Esophagus muscularis mucosa (tissue), 4 donors: ENCODE data around the gene LRRTM4. TPM values are rescaled to one million over a fixed set of nuclear protein-coding genes. Genes with fewer than 3 reads are reported as not detected.

Experiments used
- DNase-seq: peaks from one replicate; pipeline ENCODE4 v3.0.0-alpha.2; 2017; ENCODE audit errors: extremely low spot score
- H3K27ac ChIP-seq, 4 donors: fragments of 200-600 bp; sonication (generic); replicated peaks in 1 of 4; 1 replicate in 3 of 4; 2 replicates in 1 of 4; pipeline ENCODE4 v1.5.1; 2016 to 2019; ENCODE audit warnings: mild to moderate bottlenecking in 1 of 4
- H3K27me3 ChIP-seq, 4 donors: fragments of 200-600 bp; sonication (generic); one replicate each; pipeline versions ENCODE4 v1.5.1 to v1.6.0; 2016 to 2019
- H3K36me3 ChIP-seq, 4 donors: fragments of 200-600 bp; sonication (generic); one replicate each; pipeline ENCODE4 v1.5.1; 2016 to 2019
- H3K4me1 ChIP-seq, 4 donors: fragments of 200-600 bp; sonication (generic); one replicate each; pipeline ENCODE4 v1.5.1; 2016 to 2019
- H3K4me3 ChIP-seq, 4 donors: fragments of 200-600 bp; sonication (generic); 1 replicate in 2 of 4; 2 replicates in 2 of 4; pipeline ENCODE4 v1.5.1; 2016 to 2019; ENCODE audit warnings: mild to moderate bottlenecking in 4 of 4, moderate library complexity in 1 of 4
- H3K9me3 ChIP-seq, 4 donors: fragments of 200-600 bp; sonication (generic); 1 replicate in 3 of 4; 2 replicates in 1 of 4; pipeline ENCODE4 v1.5.1; 2016 to 2019
- EP300 ChIP-seq: sonication (generic); formaldehyde crosslinking; IDR thresholded peaks from one replicate; pipeline ENCODE4 v1.6.1; 2017; ENCODE audit warnings: antibody characterized with exemption
- POLR2A ChIP-seq: fragments of 450-650 bp; IDR thresholded peaks from one replicate; pipeline ENCODE4 v1.6.1; 2017; ENCODE audit warnings: antibody characterized with exemption, moderate library complexity, mild to moderate bottlenecking, low read depth
- POLR2AphosphoS5 ChIP-seq, 2 donors: sonication (generic); formaldehyde crosslinking; IDR thresholded peaks; one replicate each; pipeline ENCODE4 v1.6.1; 2017; ENCODE audit warnings: antibody characterized with exemption in 2 of 2
- WGBS: methylation state at CpG from one replicate; pipeline ENCODE4 v1.1.5; 2018; 5-methylcytosine and 5-hydroxymethylcytosine counted together
- intact Hi-C: fragments of 100-400 bp; cut with DNase I; formaldehyde crosslinking; loops from one replicate; pipeline ENCODE4 v1.15.1; 2023
- total RNA-seq, 4 donors: library from RNA; depleted of rRNA; stranded (reverse); fragments of >200 nt; gene quantifications; one replicate each; pipeline versions ENCODE4 v1.1.0 to v1.2.1, GENCODE V29; 2016
- TF ChIP-seq, protein P1 (sequence below), 3 experiments: fragments of 200-600 bp in 2 of 3; fragments of 450-650 bp in 1 of 3; sonication (generic) in 2 of 3; IDR thresholded peaks; one replicate each; pipeline ENCODE4 v1.5.1; 2017 to 2019; ENCODE audit warnings: antibody characterized with exemption in 3 of 3, mild to moderate bottlenecking in 2 of 3, moderate library complexity in 1 of 3

Gene LRRTM4
- total RNA-seq, 4 donors from 2014 or later, result 0.17 to 0.97 (median 0.41) TPM

GRCh38 chr2:76763276-76763675, 758.9 kb downstream of the LRRTM4 start:
- DNase-seq, result no peak
- Histone ChIP-seq H3K27me3 (no peaks in the 10 kb centered on the region), H3K36me3 (no peaks in the 10 kb centered on the region), H3K4me3 (no peak overlapping the region), H3K4me1 (no peaks in the 10 kb centered on the region), H3K27ac (no peak overlapping the region), H3K9me3 (no peaks in the 10 kb centered on the region)
- TF ChIP-seq, protein P1, sequence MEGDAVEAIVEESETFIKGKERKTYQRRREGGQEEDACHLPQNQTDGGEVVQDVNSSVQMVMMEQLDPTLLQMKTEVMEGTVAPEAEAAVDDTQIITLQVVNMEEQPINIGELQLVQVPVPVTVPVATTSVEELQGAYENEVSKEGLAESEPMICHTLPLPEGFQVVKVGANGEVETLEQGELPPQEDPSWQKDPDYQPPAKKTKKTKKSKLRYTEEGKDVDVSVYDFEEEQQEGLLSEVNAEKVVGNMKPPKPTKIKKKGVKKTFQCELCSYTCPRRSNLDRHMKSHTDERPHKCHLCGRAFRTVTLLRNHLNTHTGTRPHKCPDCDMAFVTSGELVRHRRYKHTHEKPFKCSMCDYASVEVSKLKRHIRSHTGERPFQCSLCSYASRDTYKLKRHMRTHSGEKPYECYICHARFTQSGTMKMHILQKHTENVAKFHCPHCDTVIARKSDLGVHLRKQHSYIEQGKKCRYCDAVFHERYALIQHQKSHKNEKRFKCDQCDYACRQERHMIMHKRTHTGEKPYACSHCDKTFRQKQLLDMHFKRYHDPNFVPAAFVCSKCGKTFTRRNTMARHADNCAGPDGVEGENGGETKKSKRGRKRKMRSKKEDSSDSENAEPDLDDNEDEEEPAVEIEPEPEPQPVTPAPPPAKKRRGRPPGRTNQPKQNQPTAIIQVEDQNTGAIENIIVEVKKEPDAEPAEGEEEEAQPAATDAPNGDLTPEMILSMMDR (IDR thresholded peaks at IDR 0.05), result no peak
- TF ChIP-seq EP300, result no peak
- TF ChIP-seq POLR2AphosphoS5 (IDR thresholded peaks at IDR 0.05), result no peak
- no peak for TF ChIP-seq POLR2A
- 92% methylated on average over 2 of the region's 2 CpGs for WGBS
- intact Hi-C loops, result no loop called here

- Histone ChIP-seq H3K9me3 (no peaks in the 10 kb centered on the region), H3K27ac (no peak overlapping the region), H3K4me1 (no peaks in the 10 kb centered on the region), H3K36me3 (no peaks in the 10 kb centered on the region), H3K27me3 (no peaks in the 10 kb centered on the region), H3K4me3 (no peak overlapping the region)
- no peak for DNase-seq
- intact Hi-C loops, result no loop called here
- TF ChIP-seq EP300 (no peak), POLR2AphosphoS5 (IDR thresholded peaks at IDR 0.05) (no peak), POLR2A (no peak)
- TF ChIP-seq, protein P1 (IDR thresholded peaks at IDR 0.05), result no peak
- 84% methylated on average over 4 of the region's 4 CpGs for WGBS
Observed at GRCh38 chr2:76760367-76760704, 761.8 kb downstream of the LRRTM4 start.

DNA sequence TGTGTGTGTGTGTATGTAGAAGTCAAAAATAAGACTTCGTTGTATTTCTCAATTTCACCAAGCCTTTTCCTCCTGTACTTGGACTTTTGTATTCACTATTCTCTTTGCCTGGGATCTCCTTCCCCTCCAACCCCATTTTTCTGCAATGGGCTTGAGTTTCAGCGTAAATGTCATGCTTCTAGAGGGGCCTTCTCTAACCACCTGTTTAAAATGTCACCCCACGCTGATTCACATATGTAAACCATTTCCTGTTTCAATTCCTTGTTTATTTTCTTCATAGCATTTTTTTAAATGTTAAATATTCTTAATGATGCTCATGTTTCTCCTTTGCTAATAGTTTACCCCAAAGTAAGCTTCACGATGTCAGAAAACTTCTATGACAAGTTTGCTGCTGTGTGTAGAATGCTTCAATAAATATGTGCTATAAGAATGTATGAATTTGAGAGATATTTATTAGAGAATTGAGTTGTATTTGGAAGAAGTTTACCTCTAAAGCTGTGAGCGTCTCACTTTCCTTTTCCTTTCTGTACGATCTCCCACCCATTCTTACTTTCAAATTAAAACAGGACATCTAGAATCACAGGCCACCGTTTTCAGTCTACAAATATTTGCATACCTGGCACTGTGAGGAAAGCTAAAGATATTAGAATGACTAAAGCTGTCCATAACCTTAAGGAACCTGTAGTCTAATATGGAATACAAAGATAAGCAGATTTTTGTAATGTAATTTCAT, 762.4 kb downstream of the LRRTM4 start:
- Histone ChIP-seq H3K27ac (no peak overlapping the region), H3K4me1 (no peaks in the 10 kb centered on the region), H3K27me3 (no peaks in the 10 kb centered on the region), H3K4me3 (no peak overlapping the region), H3K36me3 (no peaks in the 10 kb centered on the region), H3K9me3 (no peaks in the 10 kb centered on the region)
- intact Hi-C loops, result no loop called here
- no peak for DNase-seq
- TF ChIP-seq EP300 (no peak), POLR2A (no peak), POLR2AphosphoS5 (IDR thresholded peaks at IDR 0.05) (no peak)
- TF ChIP-seq, protein P1 (IDR thresholded peaks at IDR 0.05), result no peak
- WGBS, result 83% methylated on average over 7 of the region's 7 CpGs

- no peak for TF ChIP-seq EP300
- TF ChIP-seq, protein P1 (IDR thresholded peaks at IDR 0.05), result no peak
Observed at GRCh38 chr2:76752506-76752905, 769.7 kb downstream of the LRRTM4 start.

GRCh38 chr2:76749858-76750257, 772.3 kb downstream of the LRRTM4 start:
- Histone ChIP-seq H3K4me3 (no peak overlapping the region), H3K4me1 (no peaks in the 10 kb centered on the region), H3K27ac (no peak overlapping the region), H3K36me3 (no peaks in the 10 kb centered on the region), H3K27me3 (no peaks in the 10 kb centered on the region), H3K9me3 (no peaks in the 10 kb centered on the region)
- no peak for TF ChIP-seq POLR2AphosphoS5 (IDR thresholded peaks at IDR 0.05)
- TF ChIP-seq POLR2A, result no peak
- intact Hi-C loops, result no loop called here
- DNase-seq, result no peak

More at GRCh38 chr2:76752506-76752905, 769.7 kb downstream of the LRRTM4 start:
- 28% methylated on average over 1 of the region's 1 CpG for WGBS
- Histone ChIP-seq H3K27ac (no peak overlapping the region), H3K4me3 (no peak overlapping the region), H3K27me3 (no peaks in the 10 kb centered on the region), H3K9me3 (no peaks in the 10 kb centered on the region), H3K4me1 (no peaks in the 10 kb centered on the region), H3K36me3 (no peaks in the 10 kb centered on the region)
- intact Hi-C loops, result no loop called here
- no peak for DNase-seq
